ENCODE measurements around the gene MAP1LC3B.

GRCh38 chr16:87353613-87354012 lies 38.5 kb upstream of the MAP1LC3B start:
- TF ChIP-seq CTCF (conservative IDR thresholded peaks at IDR 0.05; ENCODE audit: low read depth, low read length) = no peak
- no peak for TF ChIP-seq EZH2 (IDR thresholded peaks at IDR 0.05; ENCODE audit: borderline replicate concordance, low read depth, low read length, poor library complexity, severe bottlenecking)

Measured in A673 (cell line).